Kidney epithelial cell (primary cell): ENCODE data around the gene PHF10. TPM values are rescaled to one million over a fixed set of nuclear protein-coding genes. Genes with fewer than 3 reads are reported as not detected.

Experiments used
- DNase-seq: peaks from one replicate; pipeline ENCODE4 v3.0.0-alpha.2; 2010; ENCODE audit warnings: low read depth
- H3K27me3 ChIP-seq: 2 replicates; pipeline ENCODE4 v1.6.0; 2011; ENCODE audit warnings: low read length; ENCODE audit not compliant: control insufficient read depth, insufficient read depth
- H3K36me3 ChIP-seq: 2 replicates; pipeline ENCODE4 v1.5.1; 2011; ENCODE audit warnings: low read length; ENCODE audit not compliant: control insufficient read depth, insufficient read depth
- H3K4me3 ChIP-seq: 2 replicates; pipeline ENCODE4 v1.5.1; 2011; ENCODE audit warnings: low read depth, mild to moderate bottlenecking, control low read depth, low read length
- total RNA-seq: library from RNA; depleted of rRNA; stranded (reverse); fragments of >200 nt; gene quantifications from 2 replicates; pipeline ENCODE4 v1.2.3, GENCODE V29; 2015
- TF ChIP-seq, protein P1 (sequence below): IDR thresholded peaks from 2 replicates; pipeline ENCODE4 v1.5.1; 2011; ENCODE audit warnings: mild to moderate bottlenecking, moderate library complexity, low read length, control low read depth, inconsistent platforms; ENCODE audit not compliant: insufficient read depth, poor library complexity, severe bottlenecking

Gene PHF10
- total RNA-seq, 1 donor from 2014 or later, result 31.3 TPM

DNA sequence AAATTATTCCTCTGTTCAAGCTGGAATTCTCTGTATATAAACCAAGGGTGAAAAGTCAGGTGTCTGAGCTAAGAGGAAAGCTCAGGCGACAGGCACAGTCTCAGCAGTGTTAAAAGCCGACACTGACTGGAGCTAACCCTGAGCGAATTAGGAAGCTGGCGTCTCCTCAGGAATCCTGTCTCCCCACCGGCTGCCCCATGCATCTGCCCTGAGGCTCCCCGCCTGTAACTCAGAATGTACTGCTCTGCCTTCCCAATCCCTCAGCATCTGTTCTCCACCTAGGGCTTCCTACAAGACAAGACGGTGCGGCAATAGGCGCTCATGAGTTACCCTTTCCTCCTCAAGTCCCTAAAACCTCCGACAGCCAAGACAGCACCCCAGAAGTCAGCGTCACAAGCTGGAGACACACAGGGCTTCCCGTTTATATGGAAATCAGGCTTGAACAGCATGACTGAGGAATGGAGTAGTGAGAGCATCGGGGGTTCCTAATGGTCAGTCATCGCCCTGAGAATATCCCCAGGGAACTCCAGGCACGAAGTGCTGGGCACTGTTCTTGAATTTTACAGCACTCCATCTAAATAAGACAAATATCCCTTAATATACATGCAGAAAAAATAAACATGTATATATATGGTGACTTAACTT lies 56.0 kb downstream of the PHF10 start:
- no peaks in the 10 kb centered on the region for H3K27me3 ChIP-seq
- H3K4me3 ChIP-seq, result no peak overlapping the region
- H3K36me3 ChIP-seq, result no peaks in the 10 kb centered on the region
- TF ChIP-seq, protein P1, sequence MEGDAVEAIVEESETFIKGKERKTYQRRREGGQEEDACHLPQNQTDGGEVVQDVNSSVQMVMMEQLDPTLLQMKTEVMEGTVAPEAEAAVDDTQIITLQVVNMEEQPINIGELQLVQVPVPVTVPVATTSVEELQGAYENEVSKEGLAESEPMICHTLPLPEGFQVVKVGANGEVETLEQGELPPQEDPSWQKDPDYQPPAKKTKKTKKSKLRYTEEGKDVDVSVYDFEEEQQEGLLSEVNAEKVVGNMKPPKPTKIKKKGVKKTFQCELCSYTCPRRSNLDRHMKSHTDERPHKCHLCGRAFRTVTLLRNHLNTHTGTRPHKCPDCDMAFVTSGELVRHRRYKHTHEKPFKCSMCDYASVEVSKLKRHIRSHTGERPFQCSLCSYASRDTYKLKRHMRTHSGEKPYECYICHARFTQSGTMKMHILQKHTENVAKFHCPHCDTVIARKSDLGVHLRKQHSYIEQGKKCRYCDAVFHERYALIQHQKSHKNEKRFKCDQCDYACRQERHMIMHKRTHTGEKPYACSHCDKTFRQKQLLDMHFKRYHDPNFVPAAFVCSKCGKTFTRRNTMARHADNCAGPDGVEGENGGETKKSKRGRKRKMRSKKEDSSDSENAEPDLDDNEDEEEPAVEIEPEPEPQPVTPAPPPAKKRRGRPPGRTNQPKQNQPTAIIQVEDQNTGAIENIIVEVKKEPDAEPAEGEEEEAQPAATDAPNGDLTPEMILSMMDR, result no peak
- DNase-seq, result no peak

DNA sequence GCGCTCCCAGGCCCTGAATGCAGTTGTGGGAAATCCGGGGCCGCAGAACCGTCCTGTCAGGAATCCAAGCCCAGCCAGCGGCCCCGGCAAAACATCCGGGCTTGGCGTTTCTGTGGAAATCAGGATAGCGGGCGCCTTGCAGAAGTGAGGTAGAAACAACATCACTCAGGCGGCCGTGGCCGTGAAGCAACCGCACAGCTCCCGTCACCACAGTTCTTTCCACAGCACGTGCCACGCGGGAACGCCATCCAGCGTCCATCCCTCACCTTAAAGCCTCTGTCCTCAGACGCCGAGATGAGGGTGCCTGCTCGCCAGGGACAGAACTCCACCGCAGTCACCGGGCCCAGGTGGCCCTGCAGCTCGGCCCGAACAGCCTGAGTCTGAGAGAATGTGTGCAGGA lies 56.6 kb downstream of the PHF10 start:
- no peaks in the 10 kb centered on the region for H3K27me3 ChIP-seq
- no peak overlapping the region for H3K4me3 ChIP-seq
- DNase-seq, result no peak
- H3K36me3 ChIP-seq, result no peaks in the 10 kb centered on the region
- TF ChIP-seq, protein P1, result no peak

DNA sequence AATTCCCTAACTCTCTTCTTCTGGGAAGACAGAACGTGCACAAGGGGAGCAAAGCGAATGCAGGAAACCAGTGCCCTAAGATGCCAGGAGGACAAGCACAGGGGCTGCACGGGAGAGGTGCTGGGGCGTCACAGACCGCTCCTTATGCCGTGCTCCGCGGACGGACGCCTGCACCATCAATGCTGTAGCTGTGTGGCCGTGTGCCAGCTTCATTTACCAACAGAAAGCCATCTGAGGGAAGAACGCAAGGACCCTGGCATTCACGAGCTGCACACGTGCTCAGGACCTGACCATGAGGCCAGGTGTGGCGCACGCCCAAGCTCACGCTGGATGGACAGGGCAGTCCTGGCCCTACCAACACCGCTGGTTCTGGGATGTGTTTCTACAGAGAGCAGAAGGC lies 57.9 kb downstream of the PHF10 start:
- Histone ChIP-seq H3K27me3 (no peaks in the 10 kb centered on the region), H3K4me3 (no peak overlapping the region), H3K36me3 (no peaks in the 10 kb centered on the region)
- TF ChIP-seq, protein P1, result no peak
- no peak for DNase-seq

DNA sequence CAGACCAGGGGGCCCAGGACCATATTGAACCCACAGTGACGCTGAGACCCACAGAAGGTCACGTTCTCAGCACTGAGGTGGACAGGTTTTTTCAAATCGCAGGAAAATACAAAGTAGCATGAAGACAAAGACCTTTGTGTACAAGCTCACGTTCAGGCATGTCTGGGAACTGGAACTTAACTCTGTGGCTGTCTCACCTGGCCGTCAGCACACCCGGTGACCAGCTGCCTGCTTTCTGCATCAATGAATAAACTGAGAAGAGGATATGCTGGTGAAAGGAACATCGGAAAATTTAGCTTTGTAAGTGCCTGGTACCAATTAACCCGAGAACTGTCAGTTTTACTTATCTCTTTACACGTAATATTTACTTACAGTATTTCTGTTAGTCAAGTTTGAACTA lies 59.0 kb downstream of the PHF10 start:
- Histone ChIP-seq H3K36me3 (peaks cover 1% of the 10 kb centered on the region), H3K4me3 (no peak overlapping the region), H3K27me3 (no peaks in the 10 kb centered on the region)
- TF ChIP-seq, protein P1, result no peak
- no peak for DNase-seq

DNA sequence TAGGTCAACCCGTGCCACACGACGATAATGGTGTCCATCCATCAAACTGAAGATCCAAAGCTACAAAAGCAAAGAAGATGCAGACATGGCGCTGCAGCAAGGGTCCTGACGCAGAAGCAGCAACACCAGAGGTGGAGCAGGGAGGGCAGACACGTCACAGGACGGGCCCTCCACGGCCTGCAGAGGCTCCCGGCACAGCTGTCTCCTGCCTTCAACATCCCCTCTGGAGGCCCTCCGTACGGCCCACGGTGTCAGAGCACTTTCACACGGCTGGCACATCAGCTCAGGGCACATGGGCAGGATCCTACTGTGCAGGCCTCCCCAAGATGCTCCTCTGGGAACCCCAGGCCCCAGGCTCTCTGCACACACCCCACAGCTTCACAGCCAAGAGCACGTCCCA lies 60.1 kb downstream of the PHF10 start:
- TF ChIP-seq, protein P1, result no peak
- DNase-seq, result no peak
- Histone ChIP-seq H3K27me3 (no peaks in the 10 kb centered on the region), H3K4me3 (no peak overlapping the region), H3K36me3 (peaks cover 1% of the 10 kb centered on the region)

DNA sequence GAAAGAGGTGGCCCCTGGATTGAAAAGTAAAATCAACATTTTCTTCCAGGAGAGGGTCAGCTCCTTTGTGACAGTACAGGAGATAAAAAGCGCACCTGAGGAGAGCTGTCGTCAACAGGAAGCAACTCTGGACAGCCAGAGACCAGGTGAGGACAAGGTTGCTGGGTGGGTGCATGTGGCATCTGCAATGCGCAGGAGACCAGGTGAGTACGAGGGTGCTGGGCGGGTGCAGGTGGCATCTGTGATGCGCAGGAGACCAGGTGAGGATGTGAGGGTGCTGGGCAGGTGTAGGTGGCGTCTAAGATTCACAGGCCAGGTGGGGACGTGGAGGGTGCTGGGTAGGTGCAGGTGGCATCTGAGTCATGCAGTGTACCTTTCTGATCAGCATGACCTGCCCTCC lies 60.8 kb downstream of the PHF10 start:
- TF ChIP-seq, protein P1, result no peak
- Histone ChIP-seq H3K27me3 (no peaks in the 10 kb centered on the region), H3K4me3 (no peak overlapping the region), H3K36me3 (peaks cover 1% of the 10 kb centered on the region)
- DNase-seq, result no peak
